ENCODE results near the gene PSMD1.
"Not testable (repeated sequence)": the region's sequence is repeated elsewhere in the genome, so short reads cannot be mapped to it uniquely, and the experiment has no call there.

Gene PSMD1

DNA sequence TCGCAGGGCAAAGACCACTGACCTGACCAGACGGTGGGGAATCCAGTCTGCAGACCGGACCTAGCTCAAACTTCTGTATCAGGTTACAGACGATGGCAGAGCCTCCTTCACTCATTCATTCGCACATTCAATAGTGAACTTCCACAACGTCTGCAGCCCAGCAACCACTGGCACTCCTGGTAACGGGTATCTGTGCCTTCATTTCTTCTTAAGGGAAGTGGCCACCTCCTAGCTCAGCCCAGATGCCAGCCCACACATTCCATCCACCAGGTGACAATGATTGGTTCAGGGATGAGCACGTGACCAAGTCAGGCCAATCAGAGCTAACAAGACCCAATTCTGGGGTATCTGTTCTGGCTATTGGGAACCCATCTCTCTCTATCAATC, 125.8 kb downstream of the PSMD1 start:
- no peak for DNase-seq (ENCODE audit: low read depth in 1 of 2, low spot score in 1 of 2)

DNA sequence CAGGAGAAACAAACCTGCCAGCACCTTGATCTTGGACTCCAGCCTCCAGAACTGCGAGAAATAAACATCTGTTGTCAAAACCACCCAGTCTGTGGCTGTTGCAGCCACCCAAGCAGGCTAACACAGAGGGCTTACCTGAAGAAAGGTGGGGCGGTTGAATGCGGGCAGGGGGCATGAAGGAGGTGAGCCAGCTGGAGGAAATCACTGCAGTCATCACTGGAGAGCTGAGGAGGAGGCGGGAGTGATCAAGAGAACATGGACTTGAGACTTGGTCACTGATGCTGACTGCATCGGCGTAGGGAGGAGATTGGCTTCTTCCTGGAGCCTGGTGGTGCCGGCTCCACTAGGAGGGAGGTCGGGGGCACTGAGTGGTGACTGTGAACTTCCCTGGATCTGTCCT, 127.2 kb downstream of the PSMD1 start:
- DNase-seq (ENCODE audit: low read depth in 1 of 2, low spot score in 1 of 2), result no peak

GRCh38 chr2:231184319-231184718, 127.7 kb downstream of the PSMD1 start:
- no peak for DNase-seq (ENCODE audit: low read depth in 1 of 2, low spot score in 1 of 2)

DNA sequence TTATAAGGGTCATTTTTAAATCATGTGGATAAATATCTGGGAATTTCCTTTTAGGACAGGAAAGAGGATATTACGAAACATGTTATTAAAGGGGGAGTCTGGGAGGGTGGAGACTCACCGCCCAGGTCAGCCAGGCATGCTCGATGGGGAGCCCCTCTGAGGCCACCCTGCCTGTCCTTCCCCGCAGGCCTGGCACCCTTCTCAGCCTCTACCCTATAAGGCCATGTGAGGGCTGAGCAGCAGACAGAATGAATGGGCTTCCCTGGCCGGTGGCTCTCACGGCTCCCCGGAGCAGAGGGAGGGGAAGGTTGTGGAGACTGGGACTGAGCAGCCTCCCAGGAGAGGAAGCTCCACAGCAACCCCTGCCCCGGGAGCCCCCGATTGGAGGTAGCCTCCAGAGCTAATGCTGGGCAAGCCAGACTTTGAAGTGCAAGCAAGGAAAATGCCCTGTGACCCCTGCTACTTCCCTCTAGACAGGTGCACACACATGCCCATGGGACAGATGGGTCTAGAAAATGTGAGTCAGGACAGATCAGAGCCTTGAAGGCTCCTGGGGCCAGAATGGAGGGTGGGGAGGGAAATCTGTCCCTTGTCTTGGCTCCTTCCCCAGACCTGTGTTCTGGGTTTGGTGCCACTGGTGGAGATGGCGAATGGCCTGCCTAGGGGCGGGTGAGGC, 128.5 kb downstream of the PSMD1 start:
- no peak for DNase-seq (ENCODE audit: low read depth in 1 of 2, low spot score in 1 of 2)

DNA sequence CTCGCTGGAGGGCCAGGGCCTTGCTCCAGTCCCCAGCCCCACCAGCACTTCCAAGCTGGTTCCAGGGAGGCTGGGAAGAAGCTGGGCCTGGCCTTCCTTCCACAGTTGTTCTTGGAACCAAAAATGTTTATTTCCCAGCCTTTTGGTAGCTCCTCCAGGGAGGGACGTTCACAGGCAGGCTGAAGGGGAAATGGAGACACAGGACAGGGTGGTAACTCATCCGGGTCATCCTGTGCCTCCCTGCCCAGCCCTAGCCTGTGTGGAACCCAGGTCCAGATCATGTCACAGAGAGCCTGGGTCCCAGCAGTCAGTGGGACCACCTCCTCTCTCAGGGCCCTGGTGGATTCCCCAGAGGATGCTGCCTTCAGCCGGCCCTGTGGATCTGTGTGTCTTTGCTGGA, 129.2 kb downstream of the PSMD1 start:
- DNase-seq (ENCODE audit: low read depth in 1 of 2, low spot score in 1 of 2), result no peak

DNA sequence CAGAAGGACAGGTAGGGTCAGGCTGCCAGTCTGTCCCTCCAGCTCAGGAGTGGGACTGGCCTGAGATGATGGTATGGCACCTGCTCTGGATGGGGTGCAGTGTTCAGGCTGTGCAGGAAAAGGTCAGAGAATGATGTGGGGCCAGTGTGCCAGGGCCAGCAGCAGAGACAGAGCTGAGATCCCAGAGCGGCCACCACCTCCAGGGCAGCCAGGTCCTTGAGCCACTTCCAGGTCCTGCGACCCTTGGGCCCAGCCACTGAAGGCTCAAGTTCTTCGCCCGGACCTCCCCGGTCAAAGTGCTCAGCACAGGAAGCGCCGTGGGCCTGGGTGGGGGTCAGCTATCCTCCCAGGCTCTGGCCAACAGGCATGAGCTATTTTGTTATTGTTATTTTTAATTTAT, 129.7 kb downstream of the PSMD1 start:
- no peak for DNase-seq (ENCODE audit: low read depth in 1 of 2, low spot score in 1 of 2)

DNA sequence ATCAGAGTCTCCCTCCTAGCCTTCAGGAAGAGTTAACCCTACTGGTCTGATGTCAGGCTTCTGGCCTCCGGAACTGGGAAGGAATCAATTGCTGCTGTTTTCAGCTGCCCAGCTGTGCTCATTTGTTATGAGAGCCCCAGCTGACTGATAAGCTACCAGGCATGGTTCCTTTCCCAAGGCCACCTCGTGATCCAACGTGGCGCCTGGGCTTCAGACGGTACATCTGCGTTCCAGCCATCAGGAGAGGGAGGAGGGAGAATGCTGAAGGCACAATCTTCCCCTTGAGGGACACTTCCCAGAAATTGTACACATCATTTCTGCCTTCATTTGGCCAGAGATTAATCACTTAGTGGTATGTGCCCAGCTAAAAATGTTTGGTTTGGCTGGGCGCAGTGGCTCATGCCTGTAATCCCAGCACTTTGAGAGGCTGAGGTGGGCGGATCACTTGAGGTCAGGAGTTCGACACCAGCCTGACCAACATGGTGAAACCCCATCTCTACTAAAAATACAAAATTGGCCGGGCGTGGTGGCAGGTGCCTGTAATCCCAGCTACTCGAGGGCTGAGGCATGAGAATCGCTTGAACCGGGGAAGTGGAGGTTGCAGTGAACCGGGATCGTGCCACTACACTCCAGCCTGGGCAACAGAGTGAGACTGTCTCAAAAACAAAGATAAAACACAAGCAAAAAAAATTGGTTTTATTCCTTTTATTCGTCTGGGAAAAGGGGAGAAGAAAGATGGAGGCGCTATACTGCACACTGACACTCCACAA, 131.3 kb downstream of the PSMD1 start:
- no peak for DNase-seq (ENCODE audit: low read depth in 1 of 2, low spot score in 1 of 2)

DNA sequence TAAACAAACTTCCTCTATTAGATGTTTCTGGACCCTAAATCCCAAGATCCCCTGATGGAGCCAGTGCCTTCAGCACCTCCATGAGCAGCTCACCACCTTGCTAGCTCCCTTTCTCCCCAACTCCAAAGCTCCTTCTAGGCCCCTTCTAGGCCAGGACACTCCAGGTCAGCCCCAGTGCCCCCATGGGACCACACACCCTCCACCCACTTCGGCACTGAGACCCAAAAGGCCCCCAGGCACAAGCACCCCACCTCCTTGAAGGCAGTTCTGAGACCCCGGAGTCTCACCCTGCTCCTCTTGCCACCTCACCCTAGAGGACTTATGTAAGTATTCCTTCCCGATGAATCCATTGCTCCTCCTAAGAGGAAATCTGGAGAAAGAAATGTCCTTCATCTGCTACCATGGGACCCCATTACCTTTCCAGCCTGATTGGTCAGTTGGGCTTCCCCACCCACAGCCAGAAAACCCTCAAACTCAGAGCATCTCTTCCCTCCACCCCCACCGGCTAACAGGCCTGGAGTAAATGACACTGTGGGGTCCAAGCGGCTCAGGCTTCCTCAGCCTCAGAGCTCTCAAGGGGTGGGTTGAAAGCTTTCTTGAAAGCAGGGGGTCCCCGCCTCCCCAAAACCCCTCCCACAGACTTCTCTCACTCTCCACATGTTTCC, 132.0 kb downstream of the PSMD1 start:
- no peak for DNase-seq (ENCODE audit: low read depth in 1 of 2, low spot score in 1 of 2)

DNA sequence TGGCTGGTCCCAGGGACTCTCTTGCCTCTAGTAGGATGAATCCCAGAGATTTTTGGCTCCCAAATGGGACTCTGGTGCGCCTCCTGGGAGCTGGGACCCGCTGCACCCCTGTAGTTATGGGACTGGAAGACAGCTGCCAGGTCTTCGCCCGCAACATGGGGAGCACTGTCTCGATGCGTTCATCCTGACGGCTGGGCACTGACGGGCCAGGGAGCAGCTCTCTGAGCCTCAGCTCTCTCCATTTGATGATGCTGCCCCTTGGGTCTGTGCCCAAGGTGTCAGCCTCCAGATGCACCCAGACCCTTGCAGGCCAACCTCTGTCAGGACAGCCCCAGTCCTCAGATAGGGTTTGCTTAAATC, 132.5 kb downstream of the PSMD1 start:
- DNase-seq (ENCODE audit: low read depth in 1 of 2, low spot score in 1 of 2), result no peak

DNA sequence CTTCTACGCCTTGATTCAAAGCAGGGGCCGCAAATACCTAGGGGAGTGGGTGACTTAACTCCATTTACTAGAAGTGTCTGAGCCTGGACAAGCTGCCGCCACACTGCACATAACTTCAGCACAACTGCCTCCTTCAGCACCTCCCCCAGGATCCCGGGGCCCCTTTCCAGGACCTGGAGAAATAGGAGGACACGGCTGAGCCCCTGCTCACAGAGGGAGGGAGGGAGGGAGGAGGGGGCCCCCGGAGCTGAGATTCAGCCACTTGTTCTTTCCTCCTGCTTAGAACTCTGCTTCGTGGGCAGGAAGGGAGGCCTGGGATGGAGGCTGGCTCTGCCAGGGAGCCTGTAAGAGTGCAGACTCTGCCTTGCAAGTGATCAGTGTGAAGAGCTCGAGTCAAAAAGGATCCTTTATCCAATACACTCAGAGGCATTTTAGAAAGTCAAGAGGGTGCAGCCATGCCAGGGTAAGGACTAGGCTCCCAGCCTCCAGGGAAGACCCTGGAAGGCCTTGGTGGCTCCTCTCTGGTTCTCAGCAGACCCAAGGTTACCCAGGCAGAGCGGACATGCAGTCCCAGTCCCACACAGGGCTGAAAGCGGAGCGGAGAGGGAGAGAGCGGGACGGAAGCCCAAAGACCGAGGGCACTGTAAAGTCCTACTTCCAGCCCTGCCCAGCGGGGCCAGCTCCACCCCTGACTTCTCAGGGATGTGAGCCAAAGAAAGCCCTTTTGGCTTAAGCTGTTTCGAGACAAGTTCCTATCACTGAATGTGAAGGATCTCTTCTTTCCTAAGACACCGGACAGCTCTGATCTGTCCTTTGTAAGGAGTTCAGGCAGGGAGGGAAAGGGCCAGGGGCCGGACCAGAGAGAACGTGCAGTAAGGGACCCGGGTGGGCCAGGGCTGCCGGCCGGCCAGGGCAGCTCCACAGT, 133.2 kb downstream of the PSMD1 start:
- no peak for DNase-seq (ENCODE audit: low read depth in 1 of 2, low spot score in 1 of 2)

- DNase-seq (ENCODE audit: low read depth in 1 of 2, low spot score in 1 of 2), result no peak
Observed at GRCh38 chr2:231190531-231191197, 134.0 kb downstream of the PSMD1 start.

- DNase-seq (ENCODE audit: low read depth in 1 of 2, low spot score in 1 of 2), result no peak
Observed at GRCh38 chr2:231191896-231192872, 135.5 kb downstream of the PSMD1 start.

GRCh38 chr2:231193216-231193615, 136.5 kb downstream of the PSMD1 start:
- DNase-seq (ENCODE audit: low read depth in 1 of 2, low spot score in 1 of 2), result no peak

DNA sequence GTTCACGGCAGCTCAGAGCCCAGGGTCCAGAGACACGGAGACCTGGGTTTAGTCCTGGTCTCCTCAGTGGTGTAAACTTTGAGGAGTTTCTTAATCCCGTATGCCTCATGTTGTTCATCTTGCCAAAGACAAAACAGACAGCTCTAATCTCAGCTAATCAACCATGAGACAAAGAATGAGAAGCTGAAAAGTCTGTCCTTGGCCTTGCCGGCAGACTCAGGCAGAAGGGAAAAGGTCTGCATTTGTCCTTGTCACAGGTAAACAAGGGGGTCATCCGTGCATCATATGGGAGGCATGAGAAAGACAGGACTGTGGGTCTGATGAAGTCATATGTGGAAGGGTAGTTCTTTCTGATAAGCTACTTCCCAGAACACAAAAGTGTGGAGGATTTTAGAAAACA, 139.9 kb downstream of the PSMD1 start:
- DNase-seq (ENCODE audit: low read depth in 1 of 2, low spot score in 1 of 2), result no peak

- DNase-seq (ENCODE audit: low read depth in 1 of 2, low spot score in 1 of 2), result not testable (repeated sequence)
Observed at GRCh38 chr2:231197196-231197595, 140.5 kb downstream of the PSMD1 start.

- no peak for DNase-seq (ENCODE audit: low read depth in 1 of 2, low spot score in 1 of 2)
Observed at GRCh38 chr2:231197706-231198290, 141.1 kb downstream of the PSMD1 start.

GRCh38 chr2:231198291-231199173, 141.9 kb downstream of the PSMD1 start, which contains the start of gene ARMC9:
Gene ARMC9, plus strand, starts transcription at chr2:231198631. Its CDS starts 7,608 bp downstream, at chr2:231206239.
- DNase-seq (ENCODE audit: low read depth in 1 of 2, low spot score in 1 of 2), result peak; percentile 45 to 61

DNA sequence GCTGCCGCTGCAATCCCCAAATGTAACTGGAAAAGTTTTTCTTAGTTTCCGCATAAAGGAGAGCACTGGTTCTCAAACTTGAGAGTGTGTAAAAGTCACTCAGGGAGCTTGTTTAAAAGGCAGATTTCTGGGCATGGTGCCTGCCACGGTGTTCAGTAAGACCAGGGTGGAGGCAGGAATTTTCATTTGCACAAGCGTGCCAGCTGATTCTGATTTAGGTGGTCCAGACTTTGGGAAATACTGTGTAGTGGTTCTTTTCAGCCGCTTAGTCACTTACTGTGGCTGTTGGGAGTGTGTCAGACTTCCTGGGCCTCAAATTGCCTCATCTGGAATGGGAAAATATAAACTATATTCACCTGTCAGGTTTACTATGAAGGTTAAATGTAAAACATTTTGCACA, 142.6 kb downstream of the PSMD1 start:
- no peak for DNase-seq (ENCODE audit: low read depth in 1 of 2, low spot score in 1 of 2)
